Upper lobe of left lung (tissue), 6 donors: ENCODE measurements around the gene RASD1. TPM values are rescaled to one million over a fixed set of nuclear protein-coding genes. Genes with fewer than 3 reads are reported as not detected.

ENCODE experiments used
- ATAC-seq, 2 donors: fragments of 200-7000 bp; cut with Tn5 transposase; one replicate each; pipeline ENCODE4 v1.9.1; 2022; ENCODE audit warnings: mild to moderate bottlenecking in 2 of 2, moderate library complexity in 2 of 2; ENCODE audit not compliant: low FRiP score in 2 of 2
- DNase-seq, 2 donors: peaks; one replicate each; pipeline ENCODE4 v3.0.0-alpha.2; 2019 to 2020
- H3K27ac ChIP-seq, 4 donors: fragments of 200-600 bp; sonication (generic); one replicate each; pipeline ENCODE4 v1.5.1; 2016 to 2019
- H3K27me3 ChIP-seq, 4 donors: fragments of 200-600 bp; sonication (generic); one replicate each; pipeline ENCODE4 v1.5.1; 2017 to 2019
- H3K36me3 ChIP-seq, 4 donors: fragments of 200-600 bp; sonication (generic); one replicate each; pipeline ENCODE4 v1.5.1; 2016 to 2019
- H3K4me1 ChIP-seq, 4 donors: fragments of 200-600 bp; sonication (generic); one replicate each; pipeline ENCODE4 v1.5.1; 2018 to 2019
- H3K4me3 ChIP-seq, 4 donors: fragments of 200-600 bp; sonication (generic); one replicate each; pipeline ENCODE4 v1.5.1; 2017 to 2019; ENCODE audit warnings: mild to moderate bottlenecking in 2 of 4, moderate library complexity in 1 of 4
- H3K9me3 ChIP-seq, 4 donors: fragments of 200-600 bp; sonication (generic); one replicate each; pipeline ENCODE4 v1.5.1; 2018 to 2019
- CTCF ChIP-seq, 6 experiments: fragments of 450-650 bp in 4 of 6; fragments of 200-600 bp in 2 of 6; sonication (generic) in 2 of 6; IDR thresholded peaks; one replicate each; pipeline ENCODE4 v1.5.1; 2016 to 2019; ENCODE audit warnings: antibody characterized with exemption in 6 of 6
- EP300 ChIP-seq, 4 donors: sonication (generic); formaldehyde crosslinking; IDR thresholded peaks; one replicate each; pipeline ENCODE4 v1.5.1; 2017; ENCODE audit warnings: antibody characterized with exemption in 4 of 4, control low read depth in 2 of 4
- POLR2A ChIP-seq, 4 donors: fragments of 450-650 bp; IDR thresholded peaks; one replicate each; pipeline ENCODE4 v1.5.1; 2016 to 2017; ENCODE audit warnings: antibody characterized with exemption in 4 of 4, mild to moderate bottlenecking in 2 of 4
- POLR2AphosphoS5 ChIP-seq, 2 donors: sonication (generic); formaldehyde crosslinking; IDR thresholded peaks; one replicate each; pipeline ENCODE4 v1.5.1; 2017; ENCODE audit warnings: antibody characterized with exemption in 2 of 2
- WGBS, 2 donors: methylation state at CpG; one replicate each; pipeline ENCODE4 v1.1.5; 2017 to 2018; 5-methylcytosine and 5-hydroxymethylcytosine counted together
- total RNA-seq, 6 donors: library from RNA; depleted of rRNA in 4 of 6; stranded (reverse); fragments of >200 nt in 4 of 6; gene quantifications; one replicate each; pipeline versions ENCODE4 v1.1.0 to v1.2.1, GENCODE V29; 2016 to 2021
- donor health status: DM: no; HTN: no; CAD: no; lungs with moderate emphysema.
- donor health status: DM: no; HTN: yes; CAD: no; lungs with severe emphysema.

RASD1 gene
- total RNA-seq, 6 donors from 2014 or later = 28.5 to 68.1 (median 36.5) TPM

DNA sequence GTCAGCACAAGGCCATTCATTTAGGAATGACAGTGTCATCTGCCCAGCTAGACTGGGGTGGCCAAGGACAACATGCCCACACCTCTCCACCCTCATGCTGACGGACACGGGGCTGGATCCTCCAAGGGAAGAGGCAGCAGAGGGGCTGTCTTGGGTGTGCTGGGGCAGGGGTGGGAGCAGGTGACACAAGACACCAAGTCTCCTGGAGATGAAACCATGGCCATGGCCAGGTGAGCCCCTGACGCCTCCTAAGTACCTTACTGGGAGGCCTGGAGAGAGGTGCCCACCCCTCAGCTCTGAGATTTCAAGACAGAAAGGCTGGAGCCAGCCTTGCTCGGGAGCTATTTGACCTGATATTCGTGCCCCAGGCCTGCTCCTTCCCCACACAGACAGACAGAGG, 9.0 kb upstream of the RASD1 start:
- H3K4me3 ChIP-seq = no peak overlapping the region

DNA sequence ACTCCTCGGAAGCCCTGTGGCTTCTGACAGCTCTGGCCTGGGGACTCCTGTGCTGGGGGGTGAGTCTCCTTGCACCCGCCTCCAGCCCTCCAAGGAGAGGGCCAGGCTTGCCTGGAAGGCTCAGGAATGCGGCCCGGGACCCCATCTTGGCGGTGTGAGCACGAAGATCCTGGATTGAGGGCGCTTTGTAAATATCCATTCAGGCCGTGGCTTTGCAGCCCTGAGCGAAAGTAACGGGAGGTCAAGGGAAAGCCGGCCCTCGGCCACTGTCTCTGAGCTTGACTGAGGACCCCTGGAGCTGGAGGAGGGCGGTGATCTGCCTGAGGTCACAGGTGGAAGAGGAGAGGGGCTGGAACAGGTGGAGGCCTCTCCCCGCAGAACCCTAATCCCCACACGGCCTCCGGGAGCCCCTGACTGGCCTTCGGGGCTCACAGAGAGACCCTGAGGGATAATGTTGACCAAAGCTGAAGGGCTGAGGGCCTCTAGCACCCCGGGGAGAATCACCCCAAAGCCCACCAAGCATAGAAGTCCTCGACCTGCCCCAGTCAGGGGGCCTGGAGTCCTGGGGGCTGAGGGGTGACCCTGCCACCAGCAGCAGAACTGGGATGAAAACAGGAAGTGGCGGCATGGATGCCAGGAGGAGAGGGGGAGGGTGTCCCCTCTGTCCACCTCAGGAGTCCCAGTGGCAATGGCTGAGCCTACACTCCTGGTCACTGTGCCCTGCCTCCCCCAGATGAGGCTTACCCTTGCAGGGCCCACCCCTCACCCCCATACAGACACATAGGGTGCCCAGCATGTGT, 8.3 kb upstream of the RASD1 start:
- peaks cover 4 to 10% (median 7%) of the 10 kb centered on the region in 4 donors for H3K4me1 ChIP-seq
- 88 to 90% methylated on average over 12 to 15 of the region's 20 CpGs for WGBS, 2 donors
- ATAC-seq (no peak), DNase-seq (no peak)
- no peak for TF ChIP-seq POLR2A (IDR thresholded peaks at IDR 0.05)
- TF ChIP-seq EP300 (IDR thresholded peaks at IDR 0.05) = no peak
- H3K36me3 ChIP-seq = no peaks in the 10 kb centered on the region
- H3K27ac ChIP-seq = no peak overlapping the region
- H3K27me3 ChIP-seq = no peaks in the 10 kb centered on the region
- no peaks in the 10 kb centered on the region for H3K9me3 ChIP-seq
- no peak overlapping the region for H3K4me3 ChIP-seq

More for the DNA sequence above, 9.0 kb upstream of the RASD1 start:
- ATAC-seq (no peak), DNase-seq (no peak)
- TF ChIP-seq CTCF (IDR thresholded peaks at IDR 0.05) = no peak
- TF ChIP-seq POLR2A (IDR thresholded peaks at IDR 0.05) = no peak
- no peak for TF ChIP-seq POLR2AphosphoS5 (IDR thresholded peaks at IDR 0.05)
- TF ChIP-seq EP300 (IDR thresholded peaks at IDR 0.05) = no peak
- no peaks in the 10 kb centered on the region for H3K27me3 ChIP-seq
- no peak overlapping the region for H3K27ac ChIP-seq
- WGBS, 2 donors = 92 to 97% methylated on average over 4 to 5 of the region's 5 CpGs
- H3K4me1 ChIP-seq = peaks cover 4 to 10% (median 7%) of the 10 kb centered on the region in 4 donors
- no peaks in the 10 kb centered on the region for H3K36me3 ChIP-seq
- no peaks in the 10 kb centered on the region for H3K9me3 ChIP-seq

DNA sequence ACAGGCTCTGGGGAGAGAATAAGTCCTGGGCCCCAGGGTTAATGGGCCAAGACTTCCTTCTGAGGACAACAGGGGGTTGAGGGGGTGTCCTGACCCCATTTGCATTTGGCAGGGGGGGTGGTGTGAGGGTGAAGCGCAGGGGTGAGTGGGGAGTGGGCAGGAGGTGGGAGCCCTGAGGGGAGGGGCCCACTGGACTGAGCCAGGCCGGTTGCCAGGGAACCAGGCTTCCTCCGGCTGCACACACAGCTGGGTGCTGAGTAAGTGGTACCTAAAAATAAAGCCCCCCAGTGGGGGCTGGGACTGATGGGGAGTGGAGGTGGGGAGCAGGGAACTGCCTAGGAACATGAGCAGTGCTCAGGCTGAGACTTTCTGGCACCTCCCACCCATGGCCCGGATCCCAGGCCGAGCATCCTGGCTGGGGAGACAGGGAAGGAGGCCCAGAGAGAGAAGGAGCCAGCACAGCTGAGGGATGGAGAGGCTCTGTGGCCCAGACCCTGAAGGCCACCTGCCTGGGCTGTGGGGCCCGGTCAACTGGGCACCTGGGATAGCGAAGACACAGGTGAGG, 7.5 kb upstream of the RASD1 start:
- no peak overlapping the region for H3K4me3 ChIP-seq
- H3K27me3 ChIP-seq = no peaks in the 10 kb centered on the region
- ATAC-seq (no peak), DNase-seq (no peak)
- H3K4me1 ChIP-seq = peaks cover 4 to 10% (median 7%) of the 10 kb centered on the region in 4 donors
- no peaks in the 10 kb centered on the region for H3K9me3 ChIP-seq
- WGBS, 2 donors = 74 to 76% methylated on average over 4 to 6 of the region's 7 CpGs
- H3K36me3 ChIP-seq = no peaks in the 10 kb centered on the region
- TF ChIP-seq POLR2A (IDR thresholded peaks at IDR 0.05) = no peak
- H3K27ac ChIP-seq = no peak overlapping the region

DNA sequence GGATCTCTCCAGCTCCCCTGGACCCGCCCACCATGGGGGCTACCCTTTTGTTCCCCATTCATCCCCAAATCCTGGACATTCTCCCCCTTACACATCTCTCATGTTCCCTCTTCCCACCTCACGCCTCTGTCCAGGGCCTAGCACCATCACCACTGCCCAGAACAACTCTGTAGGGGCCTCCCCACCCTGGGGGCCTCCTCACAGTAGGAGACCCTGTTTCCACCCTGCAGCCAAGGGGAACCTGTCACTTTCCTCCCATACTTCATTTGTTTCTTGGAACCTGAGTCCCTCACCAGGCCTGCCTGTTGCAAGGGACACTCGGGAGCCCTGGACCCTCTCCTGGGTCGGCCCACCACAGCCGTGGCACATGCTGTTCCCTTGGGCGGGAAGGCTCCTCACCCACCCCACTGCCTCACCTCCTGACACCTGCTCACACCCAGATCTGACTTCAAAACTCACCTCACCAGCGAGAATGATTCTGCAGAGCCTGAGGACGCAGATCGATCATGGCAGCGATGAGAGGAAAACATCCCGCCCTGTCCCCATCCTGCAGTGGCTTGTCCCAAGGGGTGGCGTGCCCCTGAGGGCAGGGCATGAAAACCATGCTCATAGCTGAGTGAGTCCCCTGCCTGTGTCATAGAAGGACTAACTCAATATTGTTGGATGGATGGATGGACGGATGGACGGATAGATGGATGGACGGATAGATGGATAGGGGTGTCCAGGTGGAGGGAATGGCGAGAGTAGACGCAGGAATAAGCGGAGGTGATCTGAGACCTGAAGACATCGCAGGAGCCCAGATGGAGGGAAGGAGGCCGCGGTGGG, 6.8 kb upstream of the RASD1 start:
- 93 to 94% methylated on average over 17 to 21 of the region's 21 CpGs for WGBS, 2 donors
- peaks cover 4 to 10% (median 7%) of the 10 kb centered on the region in 4 donors for H3K4me1 ChIP-seq
- TF ChIP-seq EP300 (IDR thresholded peaks at IDR 0.05) = no peak
- no peak for TF ChIP-seq POLR2AphosphoS5 (IDR thresholded peaks at IDR 0.05)
- TF ChIP-seq POLR2A (IDR thresholded peaks at IDR 0.05) = no peak
- TF ChIP-seq CTCF (IDR thresholded peaks at IDR 0.05) = no peak
- H3K27ac ChIP-seq = no peak overlapping the region
- no peaks in the 10 kb centered on the region for H3K36me3 ChIP-seq
- ATAC-seq = no peak
- no peak overlapping the region for H3K4me3 ChIP-seq
- no peaks in the 10 kb centered on the region for H3K27me3 ChIP-seq
- no peak for DNase-seq
- no peaks in the 10 kb centered on the region for H3K9me3 ChIP-seq

- 60 to 70% methylated on average over 14 of the region's 14 CpGs for WGBS, 2 donors
- no peaks in the 10 kb centered on the region for H3K27me3 ChIP-seq
- H3K27ac ChIP-seq = no peak overlapping the region
- H3K4me1 ChIP-seq = peaks cover under 1 to 9% (median 4%) of the 10 kb centered on the region in 4 donors
- no peaks in the 10 kb centered on the region for H3K36me3 ChIP-seq
- H3K4me3 ChIP-seq = no peak overlapping the region
- DNase-seq = no peak
- H3K9me3 ChIP-seq = no peaks in the 10 kb centered on the region
- ATAC-seq = no peak
- peak in 1 of 6 experiments; percentile 12 for TF ChIP-seq CTCF (IDR thresholded peaks at IDR 0.05)
- no peak for TF ChIP-seq POLR2AphosphoS5 (IDR thresholded peaks at IDR 0.05)
- no peak for TF ChIP-seq POLR2A (IDR thresholded peaks at IDR 0.05)
- no peak for TF ChIP-seq EP300 (IDR thresholded peaks at IDR 0.05)
Observed at GRCh38 chr17:17500999-17501605, 4.9 kb upstream of the RASD1 start.
